ENCODE data around the gene ZNF791. TPM values are rescaled to one million over a fixed set of nuclear protein-coding genes. Genes with fewer than 3 reads are reported as not detected.

The ZNF791 gene
- total and polyA plus RNA-seq, 2 of the 13 experiments (the other 11 are each of a cell fraction or from before 2014, with no cell fraction given): 12.8 to 17.4 TPM

DNA sequence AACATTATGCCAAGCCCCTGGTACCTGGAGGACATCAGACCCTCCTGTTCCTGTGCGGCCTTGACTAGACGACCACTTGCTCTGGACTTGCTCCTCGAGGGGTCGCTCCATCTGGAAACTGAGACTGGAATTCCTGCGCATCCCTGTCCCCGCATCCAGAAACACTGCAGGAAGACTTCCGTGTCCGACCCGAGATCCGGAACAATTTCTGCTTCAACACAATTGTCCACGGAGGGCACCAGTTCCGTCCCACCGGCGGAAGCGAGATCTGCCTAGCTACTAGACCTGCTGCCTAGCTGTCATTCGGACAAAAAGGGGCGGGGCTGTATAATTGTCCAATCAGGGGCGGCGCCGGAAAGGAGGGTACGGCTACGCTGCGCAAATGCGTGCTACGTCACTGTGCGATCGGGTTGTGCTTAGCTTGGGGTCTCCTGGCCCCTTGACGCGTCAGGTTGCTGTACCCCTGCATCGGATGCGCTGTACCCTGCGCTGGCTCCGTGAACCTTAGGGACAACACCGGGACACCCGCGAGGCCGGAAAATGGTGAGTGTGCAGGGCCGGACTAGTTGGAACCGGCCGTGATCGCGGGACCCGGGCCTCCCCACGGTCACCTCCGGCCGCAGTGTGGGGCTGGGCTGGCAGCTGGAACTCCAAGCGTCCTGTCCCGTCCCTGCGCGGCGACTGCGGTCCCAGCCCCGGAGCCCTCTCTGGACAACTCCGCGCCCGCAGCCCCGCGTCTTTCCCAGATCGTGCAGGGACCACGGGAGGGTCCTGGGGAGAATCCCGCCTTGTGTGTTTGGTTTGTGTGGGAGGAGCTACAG, at the start of gene ZNF791, which contains the start of gene ZNF490 (continued):
- TF ChIP-seq, protein P1, sequence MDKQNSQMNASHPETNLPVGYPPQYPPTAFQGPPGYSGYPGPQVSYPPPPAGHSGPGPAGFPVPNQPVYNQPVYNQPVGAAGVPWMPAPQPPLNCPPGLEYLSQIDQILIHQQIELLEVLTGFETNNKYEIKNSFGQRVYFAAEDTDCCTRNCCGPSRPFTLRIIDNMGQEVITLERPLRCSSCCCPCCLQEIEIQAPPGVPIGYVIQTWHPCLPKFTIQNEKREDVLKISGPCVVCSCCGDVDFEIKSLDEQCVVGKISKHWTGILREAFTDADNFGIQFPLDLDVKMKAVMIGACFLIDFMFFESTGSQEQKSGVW (CRISPR knock-in tag; IDR thresholded peaks at IDR 0.05; ENCODE audit: borderline replicate concordance): no peak
- peak; percentile 63; the same call in 1 of the 2 replicates for TF ChIP-seq TMF1 (CRISPR knock-in tag; IDR thresholded peaks at IDR 0.05; ENCODE audit: low read depth)
- TF ChIP-seq, protein P2, sequence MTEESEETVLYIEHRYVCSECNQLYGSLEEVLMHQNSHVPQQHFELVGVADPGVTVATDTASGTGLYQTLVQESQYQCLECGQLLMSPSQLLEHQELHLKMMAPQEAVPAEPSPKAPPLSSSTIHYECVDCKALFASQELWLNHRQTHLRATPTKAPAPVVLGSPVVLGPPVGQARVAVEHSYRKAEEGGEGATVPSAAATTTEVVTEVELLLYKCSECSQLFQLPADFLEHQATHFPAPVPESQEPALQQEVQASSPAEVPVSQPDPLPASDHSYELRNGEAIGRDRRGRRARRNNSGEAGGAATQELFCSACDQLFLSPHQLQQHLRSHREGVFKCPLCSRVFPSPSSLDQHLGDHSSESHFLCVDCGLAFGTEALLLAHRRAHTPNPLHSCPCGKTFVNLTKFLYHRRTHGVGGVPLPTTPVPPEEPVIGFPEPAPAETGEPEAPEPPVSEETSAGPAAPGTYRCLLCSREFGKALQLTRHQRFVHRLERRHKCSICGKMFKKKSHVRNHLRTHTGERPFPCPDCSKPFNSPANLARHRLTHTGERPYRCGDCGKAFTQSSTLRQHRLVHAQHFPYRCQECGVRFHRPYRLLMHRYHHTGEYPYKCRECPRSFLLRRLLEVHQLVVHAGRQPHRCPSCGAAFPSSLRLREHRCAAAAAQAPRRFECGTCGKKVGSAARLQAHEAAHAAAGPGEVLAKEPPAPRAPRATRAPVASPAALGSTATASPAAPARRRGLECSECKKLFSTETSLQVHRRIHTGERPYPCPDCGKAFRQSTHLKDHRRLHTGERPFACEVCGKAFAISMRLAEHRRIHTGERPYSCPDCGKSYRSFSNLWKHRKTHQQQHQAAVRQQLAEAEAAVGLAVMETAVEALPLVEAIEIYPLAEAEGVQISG (CRISPR knock-in tag; IDR thresholded peaks at IDR 0.05): peak; percentile 91
- TF ChIP-seq, protein P3, sequence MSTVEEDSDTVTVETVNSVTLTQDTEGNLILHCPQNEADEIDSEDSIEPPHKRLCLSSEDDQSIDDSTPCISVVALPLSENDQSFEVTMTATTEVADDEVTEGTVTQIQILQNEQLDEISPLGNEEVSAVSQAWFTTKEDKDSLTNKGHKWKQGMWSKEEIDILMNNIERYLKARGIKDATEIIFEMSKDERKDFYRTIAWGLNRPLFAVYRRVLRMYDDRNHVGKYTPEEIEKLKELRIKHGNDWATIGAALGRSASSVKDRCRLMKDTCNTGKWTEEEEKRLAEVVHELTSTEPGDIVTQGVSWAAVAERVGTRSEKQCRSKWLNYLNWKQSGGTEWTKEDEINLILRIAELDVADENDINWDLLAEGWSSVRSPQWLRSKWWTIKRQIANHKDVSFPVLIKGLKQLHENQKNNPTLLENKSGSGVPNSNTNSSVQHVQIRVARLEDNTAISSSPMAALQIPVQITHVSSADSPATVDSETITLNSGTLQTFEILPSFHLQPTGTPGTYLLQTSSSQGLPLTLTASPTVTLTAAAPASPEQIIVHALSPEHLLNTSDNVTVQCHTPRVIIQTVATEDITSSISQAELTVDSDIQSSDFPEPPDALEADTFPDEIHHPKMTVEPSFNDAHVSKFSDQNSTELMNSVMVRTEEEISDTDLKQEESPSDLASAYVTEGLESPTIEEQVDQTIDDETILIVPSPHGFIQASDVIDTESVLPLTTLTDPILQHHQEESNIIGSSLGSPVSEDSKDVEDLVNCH (CRISPR knock-in tag; IDR thresholded peaks at IDR 0.05): no peak
- no peak for TF ChIP-seq MAF1 (CRISPR knock-in tag; IDR thresholded peaks at IDR 0.05; ENCODE audit: borderline replicate concordance)
- peak; percentile 94 for TF ChIP-seq CREB1 (IDR thresholded peaks at IDR 0.05)
- peak; percentile 94 for TF ChIP-seq CREB1 (CRISPR knock-in tag; IDR thresholded peaks at IDR 0.05)
- TF ChIP-seq PPARG (CRISPR knock-in tag; conservative IDR thresholded peaks at IDR 0.05): no peak; the same call in 1 of the 2 replicates
- TF ChIP-seq KLF9 (CRISPR knock-in tag; IDR thresholded peaks at IDR 0.05; ENCODE audit: low read depth): no peak
- no peak for TF ChIP-seq SATB2 (CRISPR knock-in tag; IDR thresholded peaks at IDR 0.05)
- no peak for TF ChIP-seq MEIS1 (CRISPR knock-in tag; IDR thresholded peaks at IDR 0.05; ENCODE audit: borderline replicate concordance)
- TF ChIP-seq PCBP1 (IDR thresholded peaks at IDR 0.05; ENCODE audit: borderline replicate concordance, low read depth, low read length): no peak
- TF ChIP-seq TOPORS (CRISPR knock-in tag; IDR thresholded peaks at IDR 0.05): 0 out of 2 replicates have a peak, but pooled peaks have one; percentile 25
- TF ChIP-seq, protein P4, sequence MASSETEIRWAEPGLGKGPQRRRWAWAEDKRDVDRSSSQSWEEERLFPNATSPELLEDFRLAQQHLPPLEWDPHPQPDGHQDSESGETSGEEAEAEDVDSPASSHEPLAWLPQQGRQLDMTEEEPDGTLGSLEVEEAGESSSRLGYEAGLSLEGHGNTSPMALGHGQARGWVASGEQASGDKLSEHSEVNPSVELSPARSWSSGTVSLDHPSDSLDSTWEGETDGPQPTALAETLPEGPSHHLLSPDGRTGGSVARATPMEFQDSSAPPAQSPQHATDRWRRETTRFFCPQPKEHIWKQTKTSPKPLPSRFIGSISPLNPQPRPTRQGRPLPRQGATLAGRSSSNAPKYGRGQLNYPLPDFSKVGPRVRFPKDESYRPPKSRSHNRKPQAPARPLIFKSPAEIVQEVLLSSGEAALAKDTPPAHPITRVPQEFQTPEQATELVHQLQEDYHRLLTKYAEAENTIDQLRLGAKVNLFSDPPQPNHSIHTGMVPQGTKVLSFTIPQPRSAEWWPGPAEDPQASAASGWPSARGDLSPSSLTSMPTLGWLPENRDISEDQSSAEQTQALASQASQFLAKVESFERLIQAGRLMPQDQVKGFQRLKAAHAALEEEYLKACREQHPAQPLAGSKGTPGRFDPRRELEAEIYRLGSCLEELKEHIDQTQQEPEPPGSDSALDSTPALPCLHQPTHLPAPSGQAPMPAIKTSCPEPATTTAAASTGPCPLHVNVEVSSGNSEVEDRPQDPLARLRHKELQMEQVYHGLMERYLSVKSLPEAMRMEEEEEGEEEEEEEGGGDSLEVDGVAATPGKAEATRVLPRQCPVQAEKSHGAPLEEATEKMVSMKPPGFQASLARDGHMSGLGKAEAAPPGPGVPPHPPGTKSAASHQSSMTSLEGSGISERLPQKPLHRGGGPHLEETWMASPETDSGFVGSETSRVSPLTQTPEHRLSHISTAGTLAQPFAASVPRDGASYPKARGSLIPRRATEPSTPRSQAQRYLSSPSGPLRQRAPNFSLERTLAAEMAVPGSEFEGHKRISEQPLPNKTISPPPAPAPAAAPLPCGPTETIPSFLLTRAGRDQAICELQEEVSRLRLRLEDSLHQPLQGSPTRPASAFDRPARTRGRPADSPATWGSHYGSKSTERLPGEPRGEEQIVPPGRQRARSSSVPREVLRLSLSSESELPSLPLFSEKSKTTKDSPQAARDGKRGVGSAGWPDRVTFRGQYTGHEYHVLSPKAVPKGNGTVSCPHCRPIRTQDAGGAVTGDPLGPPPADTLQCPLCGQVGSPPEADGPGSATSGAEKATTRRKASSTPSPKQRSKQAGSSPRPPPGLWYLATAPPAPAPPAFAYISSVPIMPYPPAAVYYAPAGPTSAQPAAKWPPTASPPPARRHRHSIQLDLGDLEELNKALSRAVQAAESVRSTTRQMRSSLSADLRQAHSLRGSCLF (CRISPR knock-in tag; IDR thresholded peaks at IDR 0.05; ENCODE audit: borderline replicate concordance): no peak
- TF ChIP-seq ZNF720 (CRISPR knock-in tag; IDR thresholded peaks at IDR 0.05): no peak
- no peak for TF ChIP-seq JUNB (CRISPR knock-in tag; IDR thresholded peaks at IDR 0.05; ENCODE audit: borderline replicate concordance)
- no peak for TF ChIP-seq MTA3 (CRISPR knock-in tag; IDR thresholded peaks at IDR 0.05)
- TF ChIP-seq ZNF557 (CRISPR knock-in tag; IDR thresholded peaks at IDR 0.05): no peak
- TF ChIP-seq MEF2D (CRISPR knock-in tag; IDR thresholded peaks at IDR 0.05): peak; percentile 88
